22Rv1 (cell line): ENCODE measurements around the gene KIF26A.

Source experiments
- ZFX ChIP-seq: fragments of 450-650 bp; IDR thresholded peaks from 2 replicates; pipeline ENCODE4 v1.6.1; 2017; ENCODE audit warnings: antibody characterized with exemption, borderline replicate concordance
- TF ChIP-seq, protein P1 (sequence below): fragments of 450-650 bp; IDR thresholded peaks from 2 replicates; pipeline ENCODE4 v1.5.1; 2017; ENCODE audit warnings: mild to moderate bottlenecking

DNA sequence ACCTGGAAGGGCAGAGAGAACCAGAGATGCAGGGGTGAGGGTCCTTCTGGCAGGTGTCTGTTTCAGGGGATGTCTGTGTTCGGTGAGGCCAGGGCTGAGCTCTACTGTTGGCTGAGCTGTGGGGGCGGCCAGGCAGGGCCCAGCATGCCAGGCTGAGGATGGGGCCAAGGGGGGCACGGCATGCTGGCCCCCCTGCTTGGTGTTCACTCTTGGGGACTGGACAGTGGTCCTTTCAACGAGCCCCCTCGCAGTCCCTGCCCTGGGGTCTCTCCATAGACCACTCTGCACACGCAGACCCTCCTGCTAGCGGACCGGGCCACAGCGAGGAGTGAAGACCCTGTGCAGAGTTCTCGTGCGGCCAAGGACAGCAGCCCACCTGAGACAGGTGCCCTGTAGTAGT, 56.3 kb downstream of the KIF26A start:
- TF ChIP-seq, protein P1, sequence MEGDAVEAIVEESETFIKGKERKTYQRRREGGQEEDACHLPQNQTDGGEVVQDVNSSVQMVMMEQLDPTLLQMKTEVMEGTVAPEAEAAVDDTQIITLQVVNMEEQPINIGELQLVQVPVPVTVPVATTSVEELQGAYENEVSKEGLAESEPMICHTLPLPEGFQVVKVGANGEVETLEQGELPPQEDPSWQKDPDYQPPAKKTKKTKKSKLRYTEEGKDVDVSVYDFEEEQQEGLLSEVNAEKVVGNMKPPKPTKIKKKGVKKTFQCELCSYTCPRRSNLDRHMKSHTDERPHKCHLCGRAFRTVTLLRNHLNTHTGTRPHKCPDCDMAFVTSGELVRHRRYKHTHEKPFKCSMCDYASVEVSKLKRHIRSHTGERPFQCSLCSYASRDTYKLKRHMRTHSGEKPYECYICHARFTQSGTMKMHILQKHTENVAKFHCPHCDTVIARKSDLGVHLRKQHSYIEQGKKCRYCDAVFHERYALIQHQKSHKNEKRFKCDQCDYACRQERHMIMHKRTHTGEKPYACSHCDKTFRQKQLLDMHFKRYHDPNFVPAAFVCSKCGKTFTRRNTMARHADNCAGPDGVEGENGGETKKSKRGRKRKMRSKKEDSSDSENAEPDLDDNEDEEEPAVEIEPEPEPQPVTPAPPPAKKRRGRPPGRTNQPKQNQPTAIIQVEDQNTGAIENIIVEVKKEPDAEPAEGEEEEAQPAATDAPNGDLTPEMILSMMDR = no peak
- no peak for TF ChIP-seq ZFX
